Peyer's patch (tissue), 4 donors: Measurements from ENCODE around the gene SMYD2. TPM values are rescaled to one million over a fixed set of nuclear protein-coding genes. Genes with fewer than 3 reads are reported as not detected.

Experiments used
- DNase-seq, 3 donors: peaks; one replicate each; pipeline ENCODE4 v3.0.0-alpha.2; 2017 to 2019
- H3K27ac ChIP-seq, 4 donors: fragments of 200-600 bp; sonication (generic); one replicate each; pipeline ENCODE4 v1.5.1; 2016 to 2019
- H3K27me3 ChIP-seq, 2 donors: fragments of 200-600 bp; sonication (generic); one replicate each; pipeline ENCODE4 v1.5.1; 2019
- H3K36me3 ChIP-seq, 3 donors: fragments of 200-600 bp; sonication (generic); one replicate each; pipeline ENCODE4 v1.5.1; 2016 to 2019
- H3K4me1 ChIP-seq, 4 donors: fragments of 200-600 bp; sonication (generic); one replicate each; pipeline ENCODE4 v1.5.1; 2016 to 2019
- H3K4me3 ChIP-seq, 4 donors: fragments of 200-600 bp; sonication (generic); 1 replicate in 3 of 4; 2 replicates in 1 of 4; pipeline ENCODE4 v1.5.1; 2016 to 2019; ENCODE audit warnings: mild to moderate bottlenecking in 1 of 4
- H3K9me3 ChIP-seq, 4 donors: fragments of 200-600 bp; sonication (generic); one replicate each; pipeline ENCODE4 v1.5.1; 2016 to 2019; ENCODE audit warnings: mild to moderate bottlenecking in 1 of 4
- POLR2A ChIP-seq, 2 donors: fragments of 450-650 bp; IDR thresholded peaks; one replicate each; pipeline ENCODE4 v1.5.1; 2017; ENCODE audit warnings: antibody characterized with exemption in 2 of 2, mild to moderate bottlenecking in 2 of 2, moderate library complexity in 2 of 2
- total RNA-seq, 4 donors: library from RNA; depleted of rRNA; stranded (reverse); fragments of >200 nt; gene quantifications; one replicate each; pipeline ENCODE4 v1.1.0, GENCODE V29; 2016
- TF ChIP-seq, protein P1 (sequence below), 6 experiments: fragments of 450-650 bp in 4 of 6; fragments of 200-600 bp in 2 of 6; sonication (generic) in 1 of 6; IDR thresholded peaks; one replicate each; pipeline ENCODE4 v1.5.1; 2017 to 2019; ENCODE audit warnings: antibody characterized with exemption in 6 of 6, mild to moderate bottlenecking in 3 of 6, moderate library complexity in 1 of 6

The SMYD2 gene
- total RNA-seq, 4 donors from 2014 or later: 13.2 to 40.1 (median 25.1) TPM

DNA sequence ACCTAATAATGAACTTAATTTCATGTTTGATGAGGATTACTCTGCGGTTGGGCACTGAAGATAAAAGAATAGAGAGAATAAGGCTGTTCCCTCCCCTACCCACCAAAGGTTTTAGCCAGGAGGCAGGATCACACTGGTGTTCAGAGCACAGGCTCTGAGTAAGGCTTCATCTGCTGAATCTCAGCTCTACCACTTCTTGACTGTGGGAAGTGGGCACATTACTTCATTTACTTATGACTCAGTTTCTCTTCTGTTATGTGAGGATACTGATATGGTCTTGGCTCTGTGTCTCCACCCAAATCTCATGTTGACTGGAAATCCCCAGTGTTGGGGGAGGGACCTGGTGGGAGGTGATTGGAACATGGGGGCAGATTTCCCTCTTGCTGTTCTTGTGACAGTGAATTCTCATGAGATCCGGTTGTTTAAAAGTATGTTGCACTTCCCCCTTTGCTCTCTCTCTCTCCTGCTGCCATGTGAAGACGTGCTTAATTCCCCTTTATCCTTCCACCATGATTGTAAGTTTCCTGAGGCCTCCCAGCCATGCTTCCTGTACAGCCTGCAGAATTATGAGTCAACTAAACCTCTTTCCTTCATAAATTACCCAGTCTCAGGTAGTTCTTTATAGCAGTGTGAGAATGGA, 79.7 kb downstream of the SMYD2 start:
- no peaks in the 10 kb centered on the region for H3K9me3 ChIP-seq
- no peak overlapping the region for H3K27ac ChIP-seq
- H3K27me3 ChIP-seq: no peaks in the 10 kb centered on the region
- H3K4me1 ChIP-seq: no peaks in the 10 kb centered on the region
- no peak for TF ChIP-seq POLR2A (IDR thresholded peaks at IDR 0.05)
- TF ChIP-seq, protein P1, sequence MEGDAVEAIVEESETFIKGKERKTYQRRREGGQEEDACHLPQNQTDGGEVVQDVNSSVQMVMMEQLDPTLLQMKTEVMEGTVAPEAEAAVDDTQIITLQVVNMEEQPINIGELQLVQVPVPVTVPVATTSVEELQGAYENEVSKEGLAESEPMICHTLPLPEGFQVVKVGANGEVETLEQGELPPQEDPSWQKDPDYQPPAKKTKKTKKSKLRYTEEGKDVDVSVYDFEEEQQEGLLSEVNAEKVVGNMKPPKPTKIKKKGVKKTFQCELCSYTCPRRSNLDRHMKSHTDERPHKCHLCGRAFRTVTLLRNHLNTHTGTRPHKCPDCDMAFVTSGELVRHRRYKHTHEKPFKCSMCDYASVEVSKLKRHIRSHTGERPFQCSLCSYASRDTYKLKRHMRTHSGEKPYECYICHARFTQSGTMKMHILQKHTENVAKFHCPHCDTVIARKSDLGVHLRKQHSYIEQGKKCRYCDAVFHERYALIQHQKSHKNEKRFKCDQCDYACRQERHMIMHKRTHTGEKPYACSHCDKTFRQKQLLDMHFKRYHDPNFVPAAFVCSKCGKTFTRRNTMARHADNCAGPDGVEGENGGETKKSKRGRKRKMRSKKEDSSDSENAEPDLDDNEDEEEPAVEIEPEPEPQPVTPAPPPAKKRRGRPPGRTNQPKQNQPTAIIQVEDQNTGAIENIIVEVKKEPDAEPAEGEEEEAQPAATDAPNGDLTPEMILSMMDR (IDR thresholded peaks at IDR 0.05): no peak
- H3K4me3 ChIP-seq: no peak overlapping the region
- no peak for DNase-seq
- no peaks in the 10 kb centered on the region for H3K36me3 ChIP-seq

DNA sequence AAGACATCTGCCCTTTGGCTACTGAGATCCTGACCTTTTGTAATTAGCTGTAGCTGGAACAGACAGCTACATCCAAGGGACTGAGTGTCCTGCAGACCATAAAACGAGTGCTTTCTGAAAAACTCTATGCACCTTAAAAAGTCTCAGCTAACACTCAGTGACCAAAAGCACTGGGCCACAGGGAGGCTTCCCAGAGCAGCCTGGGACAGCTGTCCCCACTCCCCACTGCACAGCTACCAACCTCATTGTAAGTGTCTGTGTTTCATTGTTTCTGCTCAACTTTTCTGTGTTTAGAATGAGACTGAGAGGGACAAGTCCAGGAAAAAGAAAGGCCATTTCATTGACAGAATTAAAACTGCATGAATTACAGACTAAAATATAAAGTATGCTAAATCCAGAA, 80.7 kb downstream of the SMYD2 start:
- Histone ChIP-seq H3K27me3 (no peaks in the 10 kb centered on the region), H3K4me3 (no peak overlapping the region), H3K36me3 (no peaks in the 10 kb centered on the region), H3K9me3 (no peaks in the 10 kb centered on the region), H3K4me1 (no peaks in the 10 kb centered on the region), H3K27ac (no peak overlapping the region)
- DNase-seq: no peak
- TF ChIP-seq POLR2A (IDR thresholded peaks at IDR 0.05): no peak
- TF ChIP-seq, protein P1 (IDR thresholded peaks at IDR 0.05): no peak

DNA sequence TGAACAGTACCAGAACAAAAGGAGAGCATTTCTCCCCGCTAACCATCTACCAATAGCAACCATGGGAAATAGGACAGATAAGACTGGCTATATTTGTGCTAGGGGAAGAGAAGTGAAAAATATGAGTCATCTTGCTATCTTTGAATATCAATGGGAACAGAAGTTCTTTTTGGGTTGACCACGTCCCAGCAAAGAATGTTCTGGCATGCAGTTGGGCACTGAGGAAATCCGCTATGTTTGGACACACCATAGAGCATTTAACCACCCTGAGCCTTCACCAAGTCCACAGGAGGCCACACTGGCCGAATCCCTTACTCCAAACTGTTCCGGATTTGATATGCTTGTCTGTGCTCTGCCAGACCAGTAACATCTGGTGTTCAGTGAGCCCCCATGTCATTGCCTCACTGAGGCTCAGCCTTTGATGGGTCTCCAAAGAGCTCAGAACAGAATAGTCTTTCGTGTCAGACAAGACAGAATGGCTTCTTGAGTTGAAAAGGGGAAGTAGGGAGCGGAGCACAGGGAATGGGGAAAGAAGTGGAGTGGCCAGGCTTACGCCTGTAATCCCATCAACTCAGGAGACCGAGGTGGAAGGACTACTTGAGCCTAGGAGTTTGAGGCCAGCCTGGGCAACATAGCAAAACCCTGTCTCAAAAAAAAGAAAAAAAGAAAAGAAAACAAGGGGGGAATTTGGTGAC, 81.4 kb downstream of the SMYD2 start:
- no peak for TF ChIP-seq POLR2A (IDR thresholded peaks at IDR 0.05)
- TF ChIP-seq, protein P1 (IDR thresholded peaks at IDR 0.05): no peak
- Histone ChIP-seq H3K9me3 (no peaks in the 10 kb centered on the region), H3K27ac (no peak overlapping the region), H3K36me3 (no peaks in the 10 kb centered on the region), H3K4me1 (no peaks in the 10 kb centered on the region), H3K27me3 (no peaks in the 10 kb centered on the region), H3K4me3 (no peak overlapping the region)
- DNase-seq: no peak

DNA sequence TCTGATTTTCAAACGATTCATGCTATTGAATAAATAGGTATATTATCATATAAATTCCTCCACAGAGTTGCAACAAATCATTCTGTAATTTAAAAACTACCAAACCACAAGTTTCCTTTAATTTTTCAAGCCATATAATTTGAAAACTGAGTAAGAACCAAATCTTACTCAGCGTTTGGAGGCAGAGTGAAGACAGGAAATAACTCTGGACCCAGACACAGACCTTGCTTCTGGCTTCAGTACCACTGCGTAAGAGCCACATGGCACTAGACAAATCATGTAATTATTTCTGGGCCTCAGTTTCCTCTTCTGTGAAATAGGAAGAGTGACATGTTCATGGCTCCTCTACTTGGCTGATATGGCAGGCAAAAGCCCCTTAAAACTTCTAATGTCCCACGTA, 82.4 kb downstream of the SMYD2 start:
- Histone ChIP-seq H3K36me3 (no peaks in the 10 kb centered on the region), H3K9me3 (no peaks in the 10 kb centered on the region), H3K27me3 (no peaks in the 10 kb centered on the region), H3K27ac (no peak overlapping the region), H3K4me3 (no peak overlapping the region), H3K4me1 (no peaks in the 10 kb centered on the region)
- TF ChIP-seq POLR2A (IDR thresholded peaks at IDR 0.05): no peak
- TF ChIP-seq, protein P1 (IDR thresholded peaks at IDR 0.05): no peak
- no peak for DNase-seq

DNA sequence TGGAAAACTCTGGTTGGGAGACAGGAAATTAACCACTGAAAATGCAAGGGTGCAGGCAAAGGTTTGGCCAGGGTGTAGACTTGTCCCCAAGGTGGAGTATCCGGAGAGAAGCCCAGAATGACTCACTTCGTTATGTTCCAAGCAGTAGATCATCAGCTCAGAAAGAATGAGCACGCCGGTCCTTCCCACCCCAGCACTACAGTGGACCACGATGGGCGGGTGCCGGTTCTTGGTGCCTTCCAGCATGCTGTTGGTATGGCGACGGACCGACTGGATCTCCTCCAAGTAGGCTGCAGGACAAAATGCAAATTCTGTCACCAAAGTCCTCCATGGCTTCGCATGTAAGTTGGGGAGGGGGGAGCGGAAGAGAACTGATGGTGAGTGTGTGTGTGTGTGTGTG, 83.4 kb downstream of the SMYD2 start:
- Histone ChIP-seq H3K4me3 (no peak overlapping the region), H3K27ac (no peak overlapping the region), H3K36me3 (no peaks in the 10 kb centered on the region), H3K9me3 (no peaks in the 10 kb centered on the region), H3K4me1 (no peaks in the 10 kb centered on the region), H3K27me3 (no peaks in the 10 kb centered on the region)
- no peak for TF ChIP-seq POLR2A (IDR thresholded peaks at IDR 0.05)
- TF ChIP-seq, protein P1 (IDR thresholded peaks at IDR 0.05): no peak
- no peak for DNase-seq
